ENCODE measurements around the gene MEIS2. TPM values are rescaled to one million over a fixed set of nuclear protein-coding genes. Genes with fewer than 3 reads are reported as not detected.

The MEIS2 gene
- polyA plus RNA-seq, 1 donor from 2014 or later = 825 TPM

DNA sequence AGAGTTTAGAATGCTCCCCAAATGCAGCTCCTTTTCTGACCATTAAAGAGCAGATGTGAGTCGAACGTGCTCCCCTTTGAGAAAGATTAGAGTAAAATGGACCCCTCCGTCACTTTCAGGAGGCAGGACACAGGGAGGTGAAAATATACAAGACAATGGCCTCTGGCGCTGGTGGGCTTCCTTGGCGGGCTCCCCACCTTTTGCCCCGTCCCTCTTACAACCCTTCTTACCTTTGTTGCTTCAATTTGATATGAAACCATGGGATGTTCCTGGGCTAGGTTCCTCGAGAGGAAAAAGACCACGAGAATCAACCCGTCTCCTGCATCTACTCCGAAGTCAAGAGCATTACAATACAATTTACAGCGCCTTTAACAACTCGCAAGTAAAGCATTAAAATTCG, 214.2 kb downstream of the MEIS2 start:
- Histone ChIP-seq H3K27ac (ENCODE audit: low read length) (no peak overlapping the region), H3K36me3 (ENCODE audit: insufficient read depth, low read length) (peaks cover 10% of the 10 kb centered on the region), H3K79me2 (replicated peaks; ENCODE audit: insufficient read depth, low read length) (peaks cover 43% of the 10 kb centered on the region), H3K4me2 (ENCODE audit: low read length) (no peak overlapping the region), H3K9ac (ENCODE audit: low read length) (no peak overlapping the region), H3K27me3 (ENCODE audit: insufficient read depth, low read depth, low read length) (peaks cover 19% of the 10 kb centered on the region), H2AFZ (ENCODE audit: low read depth, low read length) (no peak overlapping the region), H3K4me3 (ENCODE audit: low read length) (no peak overlapping the region), H3F3A (ENCODE audit: insufficient read depth, low read length, poor library complexity, severe bottlenecking) (peaks cover 15% of the 10 kb centered on the region), H3K9me2 (ENCODE audit: insufficient read depth, low read length) (no peaks in the 10 kb centered on the region), H3K9me3 (ENCODE audit: low read length) (no peaks in the 10 kb centered on the region), H4K20me1 (ENCODE audit: insufficient read depth) (no peaks in the 10 kb centered on the region)
- TF ChIP-seq POLR2AphosphoS5 (IDR thresholded peaks at IDR 0.05) = peak; percentile 10
- TF ChIP-seq, protein P1, sequence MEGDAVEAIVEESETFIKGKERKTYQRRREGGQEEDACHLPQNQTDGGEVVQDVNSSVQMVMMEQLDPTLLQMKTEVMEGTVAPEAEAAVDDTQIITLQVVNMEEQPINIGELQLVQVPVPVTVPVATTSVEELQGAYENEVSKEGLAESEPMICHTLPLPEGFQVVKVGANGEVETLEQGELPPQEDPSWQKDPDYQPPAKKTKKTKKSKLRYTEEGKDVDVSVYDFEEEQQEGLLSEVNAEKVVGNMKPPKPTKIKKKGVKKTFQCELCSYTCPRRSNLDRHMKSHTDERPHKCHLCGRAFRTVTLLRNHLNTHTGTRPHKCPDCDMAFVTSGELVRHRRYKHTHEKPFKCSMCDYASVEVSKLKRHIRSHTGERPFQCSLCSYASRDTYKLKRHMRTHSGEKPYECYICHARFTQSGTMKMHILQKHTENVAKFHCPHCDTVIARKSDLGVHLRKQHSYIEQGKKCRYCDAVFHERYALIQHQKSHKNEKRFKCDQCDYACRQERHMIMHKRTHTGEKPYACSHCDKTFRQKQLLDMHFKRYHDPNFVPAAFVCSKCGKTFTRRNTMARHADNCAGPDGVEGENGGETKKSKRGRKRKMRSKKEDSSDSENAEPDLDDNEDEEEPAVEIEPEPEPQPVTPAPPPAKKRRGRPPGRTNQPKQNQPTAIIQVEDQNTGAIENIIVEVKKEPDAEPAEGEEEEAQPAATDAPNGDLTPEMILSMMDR (IDR thresholded peaks at IDR 0.05; ENCODE audit: poor library complexity, severe bottlenecking) = no peak

- no peaks in the 10 kb centered on the region for H3K9me2 ChIP-seq (ENCODE audit: insufficient read depth, low read length)
- TF ChIP-seq MXI1 (conservative IDR thresholded peaks at IDR 0.05; ENCODE audit: poor library complexity, severe bottlenecking) (no peak), TAF1 (IDR thresholded peaks at IDR 0.05; ENCODE audit: low read depth) (no peak), EZH2 (IDR thresholded peaks at IDR 0.05; ENCODE audit: borderline replicate concordance, insufficient read depth, low read length, poor library complexity, severe bottlenecking) (no peak), POLR2AphosphoS5 (IDR thresholded peaks at IDR 0.05) (no peak), EP300 (conservative IDR thresholded peaks at IDR 0.05; ENCODE audit: poor library complexity, severe bottlenecking) (no peak), RAD21 (conservative IDR thresholded peaks at IDR 0.05) (no peak), SMC3 (conservative IDR thresholded peaks at IDR 0.05; ENCODE audit: poor library complexity) (no peak)
- TF ChIP-seq, protein P2, sequence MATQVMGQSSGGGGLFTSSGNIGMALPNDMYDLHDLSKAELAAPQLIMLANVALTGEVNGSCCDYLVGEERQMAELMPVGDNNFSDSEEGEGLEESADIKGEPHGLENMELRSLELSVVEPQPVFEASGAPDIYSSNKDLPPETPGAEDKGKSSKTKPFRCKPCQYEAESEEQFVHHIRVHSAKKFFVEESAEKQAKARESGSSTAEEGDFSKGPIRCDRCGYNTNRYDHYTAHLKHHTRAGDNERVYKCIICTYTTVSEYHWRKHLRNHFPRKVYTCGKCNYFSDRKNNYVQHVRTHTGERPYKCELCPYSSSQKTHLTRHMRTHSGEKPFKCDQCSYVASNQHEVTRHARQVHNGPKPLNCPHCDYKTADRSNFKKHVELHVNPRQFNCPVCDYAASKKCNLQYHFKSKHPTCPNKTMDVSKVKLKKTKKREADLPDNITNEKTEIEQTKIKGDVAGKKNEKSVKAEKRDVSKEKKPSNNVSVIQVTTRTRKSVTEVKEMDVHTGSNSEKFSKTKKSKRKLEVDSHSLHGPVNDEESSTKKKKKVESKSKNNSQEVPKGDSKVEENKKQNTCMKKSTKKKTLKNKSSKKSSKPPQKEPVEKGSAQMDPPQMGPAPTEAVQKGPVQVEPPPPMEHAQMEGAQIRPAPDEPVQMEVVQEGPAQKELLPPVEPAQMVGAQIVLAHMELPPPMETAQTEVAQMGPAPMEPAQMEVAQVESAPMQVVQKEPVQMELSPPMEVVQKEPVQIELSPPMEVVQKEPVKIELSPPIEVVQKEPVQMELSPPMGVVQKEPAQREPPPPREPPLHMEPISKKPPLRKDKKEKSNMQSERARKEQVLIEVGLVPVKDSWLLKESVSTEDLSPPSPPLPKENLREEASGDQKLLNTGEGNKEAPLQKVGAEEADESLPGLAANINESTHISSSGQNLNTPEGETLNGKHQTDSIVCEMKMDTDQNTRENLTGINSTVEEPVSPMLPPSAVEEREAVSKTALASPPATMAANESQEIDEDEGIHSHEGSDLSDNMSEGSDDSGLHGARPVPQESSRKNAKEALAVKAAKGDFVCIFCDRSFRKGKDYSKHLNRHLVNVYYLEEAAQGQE (IDR thresholded peaks at IDR 0.05; ENCODE audit: borderline replicate concordance) = no peak
- TF ChIP-seq, protein P1 (IDR thresholded peaks at IDR 0.05; ENCODE audit: poor library complexity, severe bottlenecking) = no peak
- H3K9me3 ChIP-seq (ENCODE audit: low read length) = no peaks in the 10 kb centered on the region
- no peak overlapping the region for H3K9ac ChIP-seq (ENCODE audit: low read length)
- no peak overlapping the region for H3K4me2 ChIP-seq (ENCODE audit: low read length)
- no peak overlapping the region for H2AFZ ChIP-seq (ENCODE audit: low read depth, low read length)
- peaks cover 8% of the 10 kb centered on the region for H3K36me3 ChIP-seq (ENCODE audit: insufficient read depth, low read length)
- H3K79me2 ChIP-seq (replicated peaks; ENCODE audit: insufficient read depth, low read length) = peaks cover 42% of the 10 kb centered on the region
- H3K4me3 ChIP-seq (ENCODE audit: low read length) = no peak overlapping the region
- no peaks in the 10 kb centered on the region for H4K20me1 ChIP-seq (ENCODE audit: insufficient read depth)
- peaks cover 14% of the 10 kb centered on the region for H3F3A ChIP-seq (ENCODE audit: insufficient read depth, low read length, poor library complexity, severe bottlenecking)
- peaks cover 23% of the 10 kb centered on the region for H3K27me3 ChIP-seq (ENCODE audit: insufficient read depth, low read depth, low read length)
- H3K27ac ChIP-seq (ENCODE audit: low read length) = no peak overlapping the region
Observed at GRCh38 chr15:36885771-36886170, 214.6 kb downstream of the MEIS2 start.
